ENCODE results near the gene APOD.

GRCh38 chr3:195616681-195617080 lies 32.9 kb upstream of the APOD start:
- no peak for TF ChIP-seq POLR2AphosphoS5 (IDR thresholded peaks at IDR 0.05)
- TF ChIP-seq POLR2A (IDR thresholded peaks at IDR 0.05), result no peak
- TF ChIP-seq CTCF (IDR thresholded peaks at IDR 0.05 in 8 of 11, conservative IDR thresholded peaks at IDR 0.05 in 3 of 11), result no peak
